Measurements from ENCODE around the gene ABCA3.
"Not testable (repeated sequence)": the region's sequence is repeated elsewhere in the genome, so short reads cannot be mapped to it uniquely, and the experiment has no call there.

The ABCA3 gene

DNA sequence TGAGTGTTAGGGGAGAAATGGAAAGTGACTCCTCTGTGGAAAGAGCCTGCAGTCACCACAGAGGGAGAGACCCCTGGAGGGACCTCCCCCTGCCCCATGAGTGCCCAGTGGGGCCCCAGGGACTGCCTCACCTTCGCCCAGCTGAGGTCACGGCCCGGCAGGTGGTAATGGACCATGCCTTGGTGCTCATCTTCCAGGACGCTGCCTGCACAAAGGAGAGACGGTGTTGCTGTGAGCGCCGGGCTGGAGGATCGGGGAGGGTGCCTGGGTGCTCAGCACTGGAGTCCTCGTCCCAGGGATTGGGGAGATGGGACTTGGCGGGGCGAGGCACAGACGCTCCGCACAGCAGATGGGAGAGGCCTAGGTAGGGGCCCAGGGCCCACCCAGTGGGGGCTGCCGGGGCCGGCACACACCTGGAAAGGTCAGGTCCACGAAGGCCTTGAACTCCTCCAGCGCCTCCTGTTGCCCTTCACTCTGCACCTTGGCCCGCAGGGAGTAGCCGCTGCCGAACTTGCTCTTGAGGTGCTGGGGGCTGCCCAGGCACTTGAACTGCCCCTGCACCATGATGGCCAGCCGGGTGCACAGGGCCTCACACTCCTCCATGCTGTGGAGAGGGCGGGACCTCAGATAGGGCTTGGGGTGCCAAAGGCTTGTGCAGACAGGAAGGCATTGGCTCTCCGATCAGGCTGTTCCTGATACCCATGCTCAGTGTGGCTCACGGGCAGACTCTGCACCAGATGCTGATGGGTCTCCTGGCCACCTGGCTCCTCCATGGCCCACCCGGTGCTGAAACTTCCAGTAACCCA, 62.9 kb downstream of the ABCA3 start:
- no peak for DNase-seq

DNA sequence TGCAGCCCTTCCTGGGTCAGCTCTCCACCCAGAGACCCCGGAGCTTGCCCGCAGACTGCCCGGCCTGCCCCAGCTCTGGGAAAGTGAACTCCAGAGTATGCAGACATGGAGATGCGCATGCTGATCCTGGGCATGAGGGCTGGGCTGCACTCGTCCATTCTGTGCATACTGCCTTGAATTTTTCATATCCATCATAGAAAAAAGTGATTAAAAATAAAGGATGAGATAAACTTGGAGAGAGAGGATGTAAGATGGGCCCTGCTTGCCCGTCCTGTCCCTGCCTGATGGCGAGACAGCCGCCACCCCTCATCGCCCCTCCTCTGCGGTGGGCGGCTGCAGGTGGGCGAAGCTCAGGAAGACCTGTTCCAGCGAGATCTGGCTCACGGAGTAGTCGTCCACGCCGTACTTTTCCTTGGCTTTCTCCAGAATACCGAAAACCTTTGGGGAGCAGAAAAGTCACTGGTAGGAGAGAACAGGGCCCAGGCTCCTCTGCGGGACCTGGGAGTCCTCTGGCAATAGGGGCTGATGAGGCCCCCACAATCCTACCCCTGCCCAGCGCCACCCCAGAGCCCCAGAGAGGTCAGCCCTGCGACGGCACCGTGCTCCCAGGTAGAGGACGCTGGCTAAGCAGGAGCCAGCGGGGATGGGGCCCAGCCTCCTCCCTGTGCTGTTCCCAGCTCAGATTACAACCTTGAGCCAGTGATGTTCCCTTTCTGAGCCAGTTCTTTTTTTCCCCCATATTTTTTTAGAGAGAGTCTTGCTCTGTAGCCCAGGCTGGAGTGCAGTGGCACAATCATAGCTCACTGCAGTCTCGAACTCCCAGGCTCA, 63.9 kb downstream of the ABCA3 start:
- DNase-seq: no peak

DNA sequence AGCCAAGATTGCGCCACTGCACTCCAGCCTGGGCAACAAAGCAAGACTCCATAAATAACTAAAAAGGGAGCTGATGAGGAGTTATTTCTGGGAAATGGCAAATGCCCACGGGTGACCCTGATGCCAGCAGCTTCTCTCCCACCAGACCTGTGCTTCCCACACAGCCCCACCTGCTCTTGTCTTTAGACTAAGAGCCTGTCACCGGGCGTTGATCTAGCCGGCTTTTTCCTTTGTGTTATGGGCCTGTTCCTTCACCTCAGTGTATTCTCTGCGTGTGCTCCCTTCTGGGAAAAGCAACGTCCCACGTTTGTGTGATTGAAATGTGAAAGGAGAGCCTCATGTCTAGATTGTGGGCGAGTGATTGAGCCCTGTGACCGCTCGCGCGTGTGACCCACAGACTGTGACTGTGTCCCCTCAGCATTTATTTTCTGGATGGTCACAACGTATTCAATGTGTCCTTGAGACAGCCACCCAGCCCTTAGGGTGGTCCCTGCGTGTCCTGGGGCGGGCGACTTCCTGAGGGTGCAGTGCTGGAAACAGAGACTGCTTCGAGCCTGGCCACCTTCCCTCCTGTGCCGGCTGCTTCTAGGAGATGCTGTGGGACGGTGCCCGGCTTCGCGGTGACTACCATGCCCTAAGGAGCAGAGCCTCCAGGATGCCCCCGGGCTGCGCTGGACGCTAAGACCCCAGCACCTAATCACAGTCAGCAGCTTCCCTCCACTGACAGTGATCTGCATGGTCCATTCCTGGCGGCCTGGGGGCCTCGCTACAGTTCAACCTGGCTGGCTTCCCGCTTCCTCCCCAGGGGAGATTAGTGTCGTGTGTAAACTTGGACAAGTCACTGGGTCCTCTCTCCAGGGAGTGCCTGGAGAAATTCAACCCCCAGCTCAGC, 64.8 kb downstream of the ABCA3 start:
- DNase-seq: peak; percentile 0

DNA sequence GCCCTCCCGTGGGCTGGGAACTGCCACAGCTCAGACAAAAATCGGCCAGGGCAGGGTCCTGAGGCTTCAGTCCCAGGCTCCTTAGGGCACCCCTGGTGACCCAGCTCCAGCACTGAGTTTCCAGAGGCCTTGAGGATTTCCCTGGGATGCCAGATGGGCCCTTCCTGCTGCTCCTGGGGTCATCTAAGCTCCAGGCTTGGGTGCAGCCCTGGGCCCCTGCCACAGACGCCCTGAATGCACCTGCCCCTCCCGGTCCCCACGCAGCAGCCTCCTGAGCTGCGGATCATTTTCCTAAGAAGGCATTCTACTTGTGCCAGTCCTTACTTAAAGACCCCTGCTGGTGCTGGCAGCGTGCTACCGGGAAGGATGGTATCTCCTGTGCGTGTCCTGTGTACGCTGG, 66.6 kb downstream of the ABCA3 start:
- DNase-seq: no peak

DNA sequence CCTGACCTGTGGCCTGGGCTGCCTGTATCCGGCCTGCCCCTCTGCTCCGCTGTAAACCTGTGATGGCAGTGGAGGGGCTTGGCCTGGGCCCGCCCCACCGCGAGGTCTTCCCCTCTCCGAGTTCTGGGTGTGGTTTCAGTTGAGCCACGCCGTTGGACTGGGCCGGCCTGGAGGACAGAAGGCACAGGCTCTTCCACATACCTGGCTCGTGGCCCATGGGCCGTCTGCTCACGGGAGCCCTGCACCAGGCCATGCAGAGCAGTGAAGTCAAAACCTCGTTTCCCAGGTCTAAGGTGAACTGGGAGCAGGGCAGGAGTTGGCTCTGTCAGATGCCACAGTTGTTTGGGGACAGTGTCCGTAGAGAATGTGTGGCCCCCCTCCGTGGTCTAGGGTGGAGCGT, 67.0 kb downstream of the ABCA3 start:
- DNase-seq: no peak

DNA sequence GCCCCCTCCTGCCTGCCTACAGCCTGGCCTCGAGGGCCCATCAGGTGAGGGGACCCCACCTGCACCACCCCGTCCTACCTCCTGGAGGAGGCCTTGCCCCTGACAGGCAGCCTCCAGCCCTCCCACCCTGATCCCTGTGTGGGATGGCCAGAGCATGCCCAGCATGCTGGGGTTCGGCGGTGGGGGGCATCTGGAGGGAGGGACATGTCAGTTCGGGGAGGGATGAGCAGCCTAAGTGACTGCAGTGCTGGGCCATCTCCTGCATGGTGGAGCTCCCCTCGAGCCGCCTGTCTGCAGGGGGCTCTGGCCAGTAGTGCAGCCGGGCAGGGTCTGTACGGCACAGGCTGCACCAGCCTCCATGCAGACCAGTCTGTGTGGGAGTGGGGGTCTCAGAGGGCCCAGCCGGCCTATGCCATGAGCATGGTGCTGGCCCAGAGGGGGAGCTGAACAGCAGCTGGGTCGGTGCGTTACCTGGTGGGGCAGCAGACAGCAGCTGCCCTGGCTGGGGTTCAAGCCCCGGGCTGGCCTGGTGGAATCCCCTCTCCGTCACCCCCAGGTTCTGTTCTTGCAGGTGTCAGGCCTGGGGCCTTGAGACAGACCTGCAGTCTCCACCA, 68.6 kb downstream of the ABCA3 start:
- no peak for DNase-seq

DNA sequence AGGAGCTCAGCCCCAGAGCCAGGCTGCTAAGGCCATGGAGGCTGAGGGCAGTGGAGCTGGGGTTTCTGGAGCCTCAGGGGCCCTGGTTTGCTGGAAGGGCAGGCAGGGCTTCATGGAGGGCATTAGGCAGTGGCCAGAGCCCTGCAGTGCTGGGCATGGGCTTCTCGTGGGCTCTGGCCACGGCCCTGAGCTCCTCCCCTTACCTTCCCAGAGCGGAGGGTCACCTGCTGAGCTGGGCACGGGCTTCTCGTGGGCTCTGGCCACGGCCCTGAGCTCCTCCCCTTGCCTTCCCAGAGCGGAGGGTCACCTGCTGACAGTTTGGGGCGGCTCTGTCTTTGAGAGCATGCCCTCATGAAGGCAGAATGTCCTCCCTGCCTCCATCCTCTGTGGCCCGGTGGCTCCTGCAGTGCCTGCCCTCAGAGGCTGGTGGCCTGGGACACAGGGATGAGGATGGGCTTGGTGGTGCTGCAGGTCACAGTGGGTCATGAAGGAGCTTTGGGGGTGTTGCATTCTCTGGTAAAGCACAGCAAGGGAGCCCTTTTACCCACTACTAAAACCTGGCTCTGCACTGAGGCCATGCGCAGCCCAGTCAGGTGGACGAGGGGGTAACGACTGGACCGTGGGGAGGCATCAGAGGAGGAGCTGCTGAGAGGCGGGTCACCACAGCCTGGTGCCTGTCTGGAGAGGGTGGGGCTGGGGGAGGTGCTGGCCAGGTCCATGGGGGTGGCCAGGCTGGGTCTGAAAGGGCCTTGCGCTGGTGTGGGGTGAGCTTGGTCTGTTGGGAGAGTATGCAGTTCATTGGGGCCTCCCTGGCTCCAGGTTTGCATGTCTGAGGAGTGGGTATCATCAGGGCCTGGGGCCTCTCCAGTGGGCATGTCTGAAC, 69.7 kb downstream of the ABCA3 start:
- no peak for DNase-seq

DNA sequence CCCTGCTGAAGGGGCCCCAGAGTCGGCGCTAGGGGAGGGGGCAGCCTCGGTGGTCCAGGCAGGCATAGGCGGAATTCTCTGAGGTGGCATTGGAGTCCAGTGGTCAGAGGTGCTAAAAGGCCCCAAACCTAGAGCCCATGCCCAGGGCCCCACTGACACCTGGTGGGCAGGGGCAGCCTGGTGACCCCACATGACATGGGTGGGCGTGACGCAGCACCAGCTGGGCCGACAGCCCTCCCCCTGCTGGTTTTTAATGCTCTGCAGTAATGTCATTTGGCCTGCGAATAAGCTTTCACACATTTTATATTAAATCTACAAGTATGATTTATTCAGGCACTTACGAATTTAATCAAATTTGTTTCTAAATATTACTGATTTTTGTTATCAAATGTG, 70.5 kb downstream of the ABCA3 start:
- DNase-seq: no peak

DNA sequence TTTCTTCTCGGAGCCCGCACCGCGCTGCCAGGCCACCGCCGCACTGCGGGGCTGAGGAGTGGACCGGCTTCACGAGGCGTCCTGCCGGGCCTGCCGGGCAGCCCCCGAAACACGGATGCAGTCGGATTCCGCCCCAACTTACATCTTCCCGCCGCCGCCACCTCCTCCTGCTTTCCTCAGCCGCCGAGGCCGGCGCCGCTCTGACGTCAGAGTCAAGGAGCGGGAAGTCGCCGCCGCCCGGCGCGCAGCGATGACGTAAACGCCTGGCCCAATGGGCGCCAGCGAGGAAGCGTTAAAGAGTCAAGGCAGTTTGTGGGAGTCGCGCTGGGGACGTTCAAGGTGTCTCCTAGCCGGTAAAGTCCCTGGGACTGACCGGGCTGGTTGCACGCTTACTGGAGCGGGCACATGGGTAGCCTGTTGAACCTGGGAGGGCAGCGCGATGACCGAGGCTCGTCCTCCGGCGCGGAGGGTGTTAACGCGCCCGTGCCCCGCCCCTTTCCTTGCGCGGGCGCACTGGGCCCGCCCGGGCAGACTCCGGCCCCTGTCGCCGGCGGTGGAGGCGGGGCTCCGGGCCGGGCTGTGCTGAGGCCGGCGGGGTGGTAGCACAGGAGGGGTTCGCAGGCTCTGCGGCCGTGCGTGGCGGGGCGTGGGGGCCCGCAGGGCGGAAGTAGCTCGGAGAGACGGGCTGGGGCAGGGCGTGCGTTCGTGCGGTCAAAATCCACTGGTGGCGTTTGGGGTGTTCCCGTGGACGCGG, 72.4 kb downstream of the ABCA3 start, which contains the start of gene RNPS1:
RNPS1 (minus strand) TSS at position 214 of the 754 bp plus-strand sequence. CDS start 3,483 bp downstream, outside the sequence.
- peak; percentile 96 for DNase-seq

DNA sequence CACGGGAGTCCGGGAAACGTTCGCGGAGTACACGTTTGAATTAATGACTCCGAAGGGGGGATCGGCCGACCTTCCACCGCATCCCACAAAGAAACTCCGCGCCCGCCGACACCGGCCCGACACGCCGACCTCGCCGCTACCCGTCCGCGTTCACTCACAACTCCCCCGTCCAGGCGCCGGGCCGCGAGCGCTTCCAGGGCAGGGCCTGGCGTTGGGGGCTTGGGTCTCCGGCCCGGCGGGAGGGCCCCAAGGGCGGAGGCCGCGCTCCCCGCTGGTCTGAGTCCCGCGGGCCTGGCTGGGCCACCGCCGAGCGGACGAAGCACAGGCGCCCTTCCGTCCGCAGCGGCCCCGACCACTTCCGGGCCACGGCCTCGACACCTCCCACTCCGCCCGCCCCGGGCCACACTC, 73.0 kb downstream of the ABCA3 start:
- not testable (repeated sequence) for DNase-seq

DNA sequence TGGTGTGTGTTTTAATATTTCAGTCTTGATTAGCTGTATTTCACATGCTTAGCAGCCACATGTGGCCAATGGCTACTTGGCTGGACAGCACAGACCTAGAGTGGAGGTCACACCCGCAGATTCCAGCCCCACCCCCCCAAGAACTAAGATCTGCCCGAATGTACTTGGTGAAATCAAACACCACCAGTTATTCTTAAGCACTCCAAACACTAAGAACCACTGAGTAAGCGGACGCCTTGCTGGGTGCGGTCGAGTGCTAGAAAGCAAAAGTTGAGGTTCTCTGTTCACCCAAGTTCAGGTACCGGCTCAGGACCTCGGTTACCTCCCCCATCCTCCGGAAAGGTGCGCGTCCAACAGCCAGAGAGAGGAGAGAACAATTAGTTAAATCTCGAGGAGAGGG, 73.6 kb downstream of the ABCA3 start:
- not testable (repeated sequence) for DNase-seq

DNA sequence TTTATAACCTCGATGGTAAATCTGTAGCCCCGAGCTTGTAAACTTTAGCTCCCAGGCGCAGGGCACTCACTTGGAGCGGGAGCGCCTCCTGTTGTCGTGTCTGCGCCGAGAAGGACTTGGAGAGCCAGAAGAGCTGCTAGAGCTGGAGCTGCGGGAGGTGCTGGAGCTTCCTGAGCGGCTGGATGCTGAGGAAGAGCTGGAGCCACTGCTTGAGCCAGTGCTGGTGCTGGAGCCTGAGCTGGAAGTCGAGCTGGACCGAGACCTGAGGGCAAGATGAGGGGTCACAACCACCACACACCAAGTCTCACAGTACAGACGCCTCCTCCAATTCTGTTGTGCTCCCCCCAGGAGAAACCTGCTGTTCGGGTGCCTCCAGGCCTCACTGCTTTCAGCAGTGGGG, 77.5 kb downstream of the ABCA3 start:
- not testable (repeated sequence) for DNase-seq

DNA sequence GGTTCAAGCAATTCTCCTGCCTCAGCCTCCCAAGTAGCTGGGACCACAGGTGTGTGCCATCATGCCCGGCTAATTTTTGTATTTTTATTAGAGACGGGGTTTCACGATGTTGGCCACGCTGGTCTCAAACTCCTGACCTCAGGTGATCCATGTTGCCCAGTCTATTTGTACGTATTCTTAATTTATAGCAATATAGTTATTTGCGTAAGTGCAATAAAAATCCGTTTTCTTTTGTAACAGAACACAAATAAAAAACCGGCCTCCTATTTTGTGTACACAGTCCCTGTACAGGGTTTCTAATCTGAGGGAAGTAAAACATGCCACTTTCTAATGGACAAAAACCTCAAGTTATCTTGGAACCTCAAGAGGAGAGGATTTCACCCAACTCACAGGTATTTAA, 80.3 kb downstream of the ABCA3 start:
- no peak for DNase-seq

DNA sequence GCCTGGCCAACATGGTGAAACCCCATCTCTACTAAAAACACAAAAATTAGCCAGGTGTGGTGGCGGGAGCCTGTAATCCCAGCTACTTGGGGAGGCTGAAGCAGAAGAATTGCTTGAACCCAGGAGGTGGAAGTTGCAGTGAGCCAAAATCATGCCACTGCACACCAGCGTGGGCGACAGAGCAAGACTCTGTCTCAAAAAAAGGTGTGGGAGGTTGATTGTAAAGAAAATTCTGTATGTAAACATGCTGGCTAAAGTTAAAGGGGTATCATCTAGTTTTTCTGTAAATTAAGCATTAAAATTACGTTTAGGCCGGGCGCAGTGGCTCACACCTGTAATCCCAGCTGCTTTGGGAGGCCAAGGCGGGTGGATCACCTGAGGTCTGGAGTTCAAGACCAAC, 82.0 kb downstream of the ABCA3 start:
- DNase-seq: not testable (repeated sequence)

DNA sequence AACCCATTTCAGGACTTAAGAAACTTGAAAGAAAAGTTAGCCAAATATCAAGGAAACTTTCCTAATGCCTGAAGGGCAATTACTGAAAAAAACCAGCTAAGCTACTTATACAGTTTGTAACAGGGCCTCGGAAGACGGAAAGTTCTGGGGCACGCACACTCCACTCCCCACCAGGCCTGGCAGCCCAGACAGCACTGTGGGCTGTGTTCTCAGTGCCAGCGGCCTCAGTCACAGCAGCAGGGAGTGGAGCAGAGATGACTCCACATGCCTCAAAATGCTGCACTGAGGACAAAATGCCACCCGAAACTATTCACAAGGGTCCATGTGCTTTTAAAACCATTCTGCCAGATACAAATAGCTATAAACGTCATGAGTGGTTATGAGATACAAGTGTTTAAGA, 82.8 kb downstream of the ABCA3 start:
- no peak for DNase-seq

DNA sequence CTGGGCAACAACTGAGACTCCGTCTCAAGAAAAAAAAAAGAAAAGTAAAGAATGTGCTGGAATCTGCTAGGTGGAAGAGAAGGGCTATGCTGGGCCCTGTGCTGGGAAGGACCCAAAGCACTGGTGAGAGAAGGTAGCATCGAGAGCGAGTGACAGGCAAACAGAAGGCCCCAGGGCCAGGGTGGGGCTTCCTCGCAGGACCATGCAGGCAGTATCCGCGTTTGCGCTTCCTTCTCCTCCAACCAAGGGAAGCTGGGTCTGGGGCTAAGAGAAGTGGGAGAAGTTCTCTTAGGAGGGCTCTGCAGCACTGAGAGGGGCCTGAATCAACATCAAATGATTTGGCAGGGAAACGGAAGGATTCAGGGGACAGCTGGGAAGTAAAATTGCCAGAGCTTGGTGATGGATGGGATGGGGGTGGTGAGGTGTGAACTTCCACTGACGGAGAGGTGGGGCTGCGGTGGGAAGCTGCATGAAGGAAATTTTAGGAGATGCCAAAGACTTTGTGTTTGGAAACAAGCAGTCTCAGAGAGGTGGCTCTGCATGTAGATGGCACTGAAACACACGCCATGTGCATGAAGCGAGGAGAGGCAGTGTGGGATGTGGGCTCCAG, 83.9 kb downstream of the ABCA3 start:
- no peak for DNase-seq

DNA sequence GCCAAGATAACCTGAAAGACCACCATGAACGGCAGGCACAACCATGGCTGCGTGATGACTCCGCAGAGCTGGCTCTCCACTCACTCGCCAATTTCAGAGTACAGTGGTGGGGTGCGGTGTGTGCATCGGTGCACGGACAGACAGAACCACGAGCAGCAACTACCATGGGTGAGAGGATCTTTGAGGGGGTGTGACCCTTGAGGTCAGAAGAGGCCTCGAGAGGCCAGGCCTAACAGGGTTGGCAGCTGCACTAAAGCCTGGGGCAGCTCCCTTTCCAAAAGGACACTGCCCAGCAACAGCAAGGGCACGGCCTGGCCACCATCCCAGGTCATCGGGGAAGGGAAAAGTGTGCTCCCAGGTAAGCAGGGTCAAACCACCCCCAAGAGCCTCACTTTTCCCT, 87.2 kb downstream of the ABCA3 start:
- DNase-seq: no peak

DNA sequence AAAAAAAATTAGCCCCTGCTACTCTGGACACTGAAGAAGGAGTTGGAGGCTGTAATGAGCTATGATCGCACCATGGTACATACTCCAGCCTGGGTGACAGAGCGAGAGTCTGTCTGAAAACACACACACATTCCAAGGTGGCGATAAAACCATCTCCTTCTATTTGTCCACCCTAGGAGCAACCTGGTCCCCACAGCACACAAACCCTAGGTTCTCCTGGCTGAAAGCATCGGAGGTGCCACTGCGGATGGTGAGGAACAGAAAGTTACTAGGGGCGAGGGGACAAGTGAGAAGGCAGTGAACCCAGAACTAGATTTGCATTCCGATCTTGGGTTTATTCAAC, 87.8 kb downstream of the ABCA3 start:
- DNase-seq: no peak

DNA sequence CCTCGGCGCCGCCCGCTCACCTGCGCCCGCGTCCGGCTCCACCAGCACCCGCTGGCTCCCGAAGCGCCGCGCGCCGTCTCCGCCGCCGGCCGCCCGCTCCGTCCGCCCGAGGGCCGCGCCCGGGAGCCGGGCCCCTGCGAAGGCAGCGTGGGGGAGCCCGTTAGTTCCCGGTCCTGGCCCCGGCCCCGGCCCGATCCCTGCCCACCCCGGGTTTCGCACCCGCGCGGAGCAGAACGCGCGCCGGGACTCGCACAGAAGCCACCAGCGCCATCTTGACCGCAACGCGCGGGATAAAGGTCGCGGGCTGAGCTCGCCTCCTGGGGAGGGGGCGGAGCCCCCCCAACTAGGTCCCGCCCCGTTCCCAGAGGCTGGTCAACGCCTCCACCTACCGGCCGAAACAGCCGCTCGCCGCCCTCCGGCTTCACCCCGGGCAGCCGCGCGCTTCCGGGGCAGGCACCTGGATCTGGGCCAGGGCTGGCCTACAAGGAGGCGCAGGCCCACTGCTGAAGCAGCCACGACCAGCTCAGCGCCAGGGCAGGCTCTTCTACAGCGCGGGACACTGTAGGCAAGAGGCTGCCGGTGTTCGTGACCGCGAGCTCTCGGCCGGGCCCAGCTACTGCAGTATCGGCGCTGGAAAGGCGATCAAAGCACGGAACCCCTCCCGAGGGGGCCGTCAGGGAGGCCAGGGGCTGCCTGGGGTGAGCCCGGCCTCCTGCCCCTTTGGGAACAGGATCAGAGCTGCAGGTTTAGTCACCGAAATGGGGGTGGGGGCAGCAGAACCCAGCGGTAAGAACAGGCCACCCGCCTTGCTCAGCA, 89.0 kb downstream of the ABCA3 start, which contains the start of gene ECI1:
ECI1 (minus strand) TSS at position 292 of the 816 bp plus-strand sequence; CDS start at position 271, 21 bp downstream.
- DNase-seq: peak; percentile 96
